BLaER1 treated with 17β-estradiol and CSF1 and Interleukin-3, amounts not matched to agents 10 nM and 100 nM (cell line): ENCODE results near the gene GTF2IRD2.
"Not testable (repeated sequence)": the region's sequence is repeated elsewhere in the genome, so short reads cannot be mapped to it uniquely, and the experiment has no call there.

Experiments
- H3K27ac ChIP-seq, 11 experiments: shearing (Covaris generic); formaldehyde crosslinking; 2 replicates each; pipeline ENCODE4 v1.8.1; 2022
- H3K27me3 ChIP-seq, 11 experiments: shearing (Covaris generic); formaldehyde crosslinking; 2 replicates each; pipeline ENCODE4 v1.8.1; 2022
- H3K36me3 ChIP-seq, 11 experiments: shearing (Covaris generic); formaldehyde crosslinking; 2 replicates each; pipeline ENCODE4 v1.8.1; 2022
- H3K4me1 ChIP-seq, 10 experiments: shearing (Covaris generic); formaldehyde crosslinking; 2 replicates each; pipeline ENCODE4 v1.8.1; 2022
- H3K4me2 ChIP-seq, 11 experiments: shearing (Covaris generic); formaldehyde crosslinking; 2 replicates each; pipeline ENCODE4 v1.8.1; 2022
- H3K4me3 ChIP-seq, 10 experiments: shearing (Covaris generic); formaldehyde crosslinking; 2 replicates each; pipeline ENCODE4 v1.8.1; 2022
- H3K9ac ChIP-seq, 11 experiments: shearing (Covaris generic); formaldehyde crosslinking; 2 replicates each; pipeline ENCODE4 v1.8.1; 2022
- H3K9me3 ChIP-seq, 11 experiments: shearing (Covaris generic); formaldehyde crosslinking; replicated peaks in 1 of 11; 2 replicates each; pipeline ENCODE4 v1.8.1; 2022
- H4K20me1 ChIP-seq, 11 experiments: shearing (Covaris generic); formaldehyde crosslinking; 2 replicates each; pipeline ENCODE4 v1.8.1; 2022

Gene GTF2IRD2

GRCh38 chr7:74821259-74821658 lies 30.1 kb downstream of the GTF2IRD2 start:
- not testable (repeated sequence) for H3K36me3 ChIP-seq, H3K27ac ChIP-seq, H3K4me1 ChIP-seq, H4K20me1 ChIP-seq, H3K9me3 ChIP-seq, H3K9ac ChIP-seq, H3K4me3 ChIP-seq, H3K4me2 ChIP-seq, H3K27me3 ChIP-seq

DNA sequence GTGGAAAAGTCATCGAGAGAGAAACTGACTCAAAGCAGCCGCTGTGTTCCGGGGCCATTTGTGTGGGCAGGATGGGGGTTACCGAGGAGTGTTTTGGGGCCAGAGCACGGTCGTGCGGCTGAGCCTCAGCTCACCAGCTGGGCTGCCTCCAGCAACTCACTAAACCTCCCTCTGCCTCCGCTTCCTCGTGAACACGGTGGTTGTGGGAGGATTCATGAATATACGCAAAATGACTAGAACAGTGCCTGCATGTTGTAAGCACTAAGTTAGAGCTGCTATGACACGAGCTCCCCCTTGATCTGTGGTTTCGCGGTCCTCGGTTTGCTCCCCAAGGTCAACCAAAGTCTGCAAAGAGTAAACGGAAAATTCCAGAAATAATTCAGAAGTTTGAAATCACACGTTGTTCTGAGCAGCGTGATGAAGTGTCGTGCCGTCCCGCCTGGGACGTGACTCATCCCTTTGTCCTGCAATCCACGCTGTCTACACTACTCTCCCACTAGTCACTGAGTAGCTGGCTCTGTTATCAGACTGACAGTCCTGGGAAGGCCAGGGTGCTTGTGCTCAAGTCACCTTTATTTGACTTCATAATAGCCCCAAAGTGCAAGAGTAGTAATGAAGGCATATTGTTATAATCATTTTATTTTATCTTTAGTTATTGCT lies 31.1 kb downstream of the GTF2IRD2 start:
- not testable (repeated sequence) for H3K36me3 ChIP-seq, H3K4me2 ChIP-seq, H3K4me1 ChIP-seq, H3K27me3 ChIP-seq, H3K4me3 ChIP-seq, H3K9me3 ChIP-seq, H3K9ac ChIP-seq, H4K20me1 ChIP-seq
- H3K27ac ChIP-seq = peak overlapping the region in 1 of 11 experiments; percentile 67; a peak in 3 of 22 replicates

GRCh38 chr7:74815882-74816281 lies 35.5 kb downstream of the GTF2IRD2 start:
- not testable (repeated sequence) for H3K4me3 ChIP-seq, H3K9me3 ChIP-seq, H4K20me1 ChIP-seq, H3K9ac ChIP-seq, H3K4me2 ChIP-seq, H3K27ac ChIP-seq, H3K36me3 ChIP-seq, H3K27me3 ChIP-seq, H3K4me1 ChIP-seq

GRCh38 chr7:74798644-74799043 lies 52.8 kb downstream of the GTF2IRD2 start:
- not testable (repeated sequence) for H3K4me2 ChIP-seq, H3K4me3 ChIP-seq, H4K20me1 ChIP-seq, H3K36me3 ChIP-seq, H3K9ac ChIP-seq, H3K27me3 ChIP-seq, H3K27ac ChIP-seq, H3K4me1 ChIP-seq, H3K9me3 ChIP-seq

- not testable (repeated sequence) for H3K9me3 ChIP-seq, H3K4me2 ChIP-seq, H3K9ac ChIP-seq, H3K4me3 ChIP-seq, H3K27me3 ChIP-seq, H3K4me1 ChIP-seq, H4K20me1 ChIP-seq, H3K36me3 ChIP-seq, H3K27ac ChIP-seq
Observed at GRCh38 chr7:74797848-74798622, 53.4 kb downstream of the GTF2IRD2 start.

DNA sequence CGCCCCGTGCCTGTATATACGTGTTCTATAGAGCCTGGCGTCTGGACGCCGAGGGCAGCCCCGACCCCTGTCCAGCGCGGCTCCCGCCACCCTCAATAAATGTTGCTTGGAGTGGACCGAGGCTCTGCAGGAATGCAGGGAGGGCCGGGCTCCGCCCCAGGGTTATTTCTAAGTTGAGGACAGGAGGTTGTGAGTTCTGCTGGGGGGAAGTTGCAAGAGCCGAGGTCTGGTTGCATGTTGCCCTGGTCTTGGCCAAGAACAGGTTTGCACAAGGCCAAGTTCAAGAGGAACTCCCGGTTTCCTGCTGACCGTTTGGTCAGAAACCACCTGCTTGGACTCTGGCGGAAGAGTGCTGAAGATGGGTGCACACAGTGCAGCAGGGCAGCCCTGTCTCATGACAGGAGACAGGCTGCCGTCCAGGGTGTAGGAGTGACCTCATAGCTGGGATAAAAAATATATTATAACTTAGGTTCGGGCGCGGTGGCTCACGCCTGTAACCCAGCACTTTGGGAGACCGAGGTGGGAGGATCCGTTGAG lies 62.1 kb downstream of the GTF2IRD2 start:
- H4K20me1 ChIP-seq, H3K9me3 ChIP-seq, H3K4me2 ChIP-seq, H3K4me3 ChIP-seq, H3K27me3 ChIP-seq, H3K4me1 ChIP-seq, H3K27ac ChIP-seq, H3K36me3 ChIP-seq, H3K9ac ChIP-seq: not testable (repeated sequence)

GRCh38 chr7:74788369-74789150 lies 62.8 kb downstream of the GTF2IRD2 start:
- not testable (repeated sequence) for H4K20me1 ChIP-seq, H3K9me3 ChIP-seq, H3K36me3 ChIP-seq, H3K4me1 ChIP-seq, H3K27me3 ChIP-seq, H3K27ac ChIP-seq, H3K4me2 ChIP-seq
- 0 out of 22 replicates have a peak overlapping the region, but pooled peaks of 1 of the 11 experiments have one; percentile 50 for H3K9ac ChIP-seq
- peak overlapping the region in 1 of 10 experiments; percentile 42; a peak in 1 of 20 replicates for H3K4me3 ChIP-seq

- H3K36me3 ChIP-seq = peaks cover 0 to 13% (median 0%) of the 10 kb centered on the region in 11 experiments; a peak in 5 of 22 replicates
- H3K9ac ChIP-seq, H3K27me3 ChIP-seq, H3K4me3 ChIP-seq, H3K27ac ChIP-seq, H3K9me3 ChIP-seq, H3K4me1 ChIP-seq, H3K4me2 ChIP-seq: not testable (repeated sequence)
- peaks cover 0 to 22% (median 0%) of the 10 kb centered on the region in 11 experiments; a peak in 5 of 22 replicates for H4K20me1 ChIP-seq
Observed at GRCh38 chr7:74783595-74783994, 67.8 kb downstream of the GTF2IRD2 start.

DNA sequence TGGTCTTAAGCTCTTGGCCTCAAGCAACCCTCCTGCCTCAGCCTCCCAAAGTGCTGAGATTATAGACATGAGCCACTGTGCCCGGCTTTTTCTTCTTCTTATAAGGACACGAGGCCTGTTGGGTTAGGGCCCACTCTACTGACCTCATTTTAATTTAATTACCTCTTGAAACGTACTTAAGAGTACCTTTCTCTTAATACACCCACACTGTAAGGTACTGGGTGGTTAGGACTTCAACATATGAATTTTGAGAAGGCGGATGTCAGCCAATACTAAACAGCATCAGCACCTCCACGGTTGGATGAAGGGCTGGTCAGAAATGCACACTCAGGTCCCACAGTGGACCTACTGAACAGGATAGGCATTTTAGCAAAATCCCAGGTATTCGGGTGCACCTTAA lies 69.7 kb downstream of the GTF2IRD2 start:
- Histone ChIP-seq H3K36me3 (peaks cover 0 to 13% (median 0%) of the 10 kb centered on the region in 11 experiments; a peak in 6 of 22 replicates), H4K20me1 (peaks cover 0 to 29% (median 0%) of the 10 kb centered on the region in 11 experiments; a peak in 6 of 22 replicates)
- not testable (repeated sequence) for H3K9me3 ChIP-seq, H3K4me2 ChIP-seq, H3K9ac ChIP-seq, H3K4me3 ChIP-seq, H3K4me1 ChIP-seq, H3K27me3 ChIP-seq, H3K27ac ChIP-seq

- H3K9ac ChIP-seq, H3K9me3 ChIP-seq, H3K4me2 ChIP-seq, H3K4me1 ChIP-seq, H3K27me3 ChIP-seq, H3K4me3 ChIP-seq, H3K27ac ChIP-seq, H3K36me3 ChIP-seq: not testable (repeated sequence)
- H4K20me1 ChIP-seq = peaks cover 0 to 29% (median 0%) of the 10 kb centered on the region in 11 experiments; a peak in 6 of 22 replicates
Observed at GRCh38 chr7:74779053-74779452, 72.4 kb downstream of the GTF2IRD2 start.

GRCh38 chr7:74775111-74775510 lies 76.3 kb downstream of the GTF2IRD2 start:
- not testable (repeated sequence) for H3K27me3 ChIP-seq, H3K36me3 ChIP-seq, H3K9me3 ChIP-seq, H3K4me1 ChIP-seq, H3K27ac ChIP-seq, H3K9ac ChIP-seq, H3K4me3 ChIP-seq, H3K4me2 ChIP-seq
- peaks cover 0 to 15% (median 0%) of the 10 kb centered on the region in 11 experiments; a peak in 5 of 22 replicates for H4K20me1 ChIP-seq

- H3K4me2 ChIP-seq, H3K4me3 ChIP-seq, H3K4me1 ChIP-seq, H3K9ac ChIP-seq, H3K36me3 ChIP-seq, H3K27me3 ChIP-seq, H3K27ac ChIP-seq, H3K9me3 ChIP-seq: not testable (repeated sequence)
- peaks cover 0 to 12% (median 0%) of the 10 kb centered on the region in 11 experiments; a peak in 5 of 22 replicates for H4K20me1 ChIP-seq
Observed at GRCh38 chr7:74773760-74774750, 77.3 kb downstream of the GTF2IRD2 start, which contains the start of gene NCF1. TSS of gene NCF1 (plus strand) at chr7:74774011. CDS start at chr7:74774032, 21 bp downstream.
